Glomerular visceral epithelial cell (primary cell): ENCODE results near the gene RPEL1.
"Not testable (repeated sequence)": the region's sequence is repeated elsewhere in the genome, so short reads cannot be mapped to it uniquely, and the experiment has no call there.

Experiments used
- DNase-seq: peaks from one replicate; pipeline ENCODE4 v3.0.0-alpha.2; 2016; ENCODE audit errors: extremely low spot score

The RPEL1 gene

DNA sequence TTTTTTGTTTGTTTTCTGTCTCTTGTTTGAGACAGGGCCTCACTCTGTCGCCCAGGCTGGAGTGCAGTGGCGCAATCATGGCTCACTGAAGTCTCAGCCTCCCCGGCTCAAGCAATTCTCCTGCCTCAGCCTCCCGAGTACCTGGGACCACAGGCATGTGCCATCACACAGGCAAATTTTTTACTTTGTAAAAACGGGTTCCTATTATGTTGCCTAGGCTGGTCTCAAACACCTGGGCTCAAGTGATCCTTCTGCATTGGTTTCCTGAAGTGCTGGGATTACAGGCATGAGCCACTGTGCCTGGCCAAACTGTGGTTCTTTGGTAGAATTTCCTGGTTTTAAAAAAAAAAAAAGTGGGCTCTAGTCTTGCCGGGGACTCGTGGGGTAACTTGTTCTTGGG lies at the start of gene RPEL1:
Gene RPEL1 (plus strand): TSS at position 301 of the 400 bp plus-strand sequence. CDS start 110 bp downstream, outside the sequence.
- DNase-seq: not testable (repeated sequence)

DNA sequence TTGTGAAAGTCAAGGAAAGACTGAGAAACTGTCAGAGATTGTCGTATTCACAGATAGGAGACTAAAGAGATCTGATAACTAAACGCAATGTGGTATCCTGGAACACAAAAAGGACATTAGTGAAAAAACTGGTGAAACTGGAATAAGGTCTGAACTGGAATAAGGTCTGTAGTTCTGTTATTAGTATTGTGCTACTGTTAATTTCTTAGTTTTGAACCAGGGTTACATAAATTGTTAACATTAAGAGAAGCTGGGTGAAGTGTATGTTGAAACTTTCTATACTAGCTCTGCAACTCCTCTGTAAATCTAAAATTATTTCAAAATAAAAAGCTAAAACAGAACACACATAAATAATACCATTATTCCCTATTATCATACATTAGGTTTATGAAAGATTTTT lies 49.2 kb upstream of the RPEL1 start:
- DNase-seq: no peak

DNA sequence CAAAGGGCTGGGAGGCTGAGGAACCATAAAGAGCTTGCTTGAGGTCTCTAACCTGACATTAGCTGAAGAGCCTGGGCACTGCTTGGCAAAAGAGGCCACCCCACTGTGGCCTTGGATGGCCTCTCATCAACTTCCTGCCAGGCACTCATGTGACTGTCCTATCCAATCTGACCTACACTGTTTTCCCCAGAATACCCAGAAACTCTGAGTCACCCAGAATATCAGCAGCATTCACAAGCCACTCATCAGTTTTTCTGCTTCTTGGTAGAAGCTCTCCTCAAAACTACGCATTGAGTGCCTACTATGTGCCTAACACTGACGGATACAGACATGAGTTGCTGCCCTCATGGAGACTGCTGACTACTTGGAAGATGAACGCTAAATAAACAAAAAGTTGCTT lies 48.5 kb upstream of the RPEL1 start:
- peak; percentile 72 for DNase-seq

DNA sequence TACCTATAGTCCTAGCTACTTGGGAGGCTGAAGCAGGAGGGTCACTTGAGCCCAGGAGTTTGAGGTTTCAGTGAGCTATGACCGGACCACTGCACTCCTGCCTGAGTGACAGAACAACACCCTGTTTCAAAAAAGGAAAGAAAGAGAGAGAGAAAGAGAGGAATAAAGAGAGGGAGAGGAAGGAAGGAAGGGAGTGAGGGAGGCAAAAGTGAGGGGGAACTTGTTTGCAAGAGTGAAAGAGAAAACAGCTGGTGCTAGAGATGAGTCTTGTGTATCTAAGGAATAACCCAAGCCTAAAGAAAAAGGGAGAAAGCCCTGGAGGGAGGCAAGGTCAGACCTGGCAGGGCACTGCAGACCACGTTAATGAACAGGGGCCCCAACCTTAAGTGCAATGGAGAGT lies 47.8 kb upstream of the RPEL1 start:
- DNase-seq: no peak

DNA sequence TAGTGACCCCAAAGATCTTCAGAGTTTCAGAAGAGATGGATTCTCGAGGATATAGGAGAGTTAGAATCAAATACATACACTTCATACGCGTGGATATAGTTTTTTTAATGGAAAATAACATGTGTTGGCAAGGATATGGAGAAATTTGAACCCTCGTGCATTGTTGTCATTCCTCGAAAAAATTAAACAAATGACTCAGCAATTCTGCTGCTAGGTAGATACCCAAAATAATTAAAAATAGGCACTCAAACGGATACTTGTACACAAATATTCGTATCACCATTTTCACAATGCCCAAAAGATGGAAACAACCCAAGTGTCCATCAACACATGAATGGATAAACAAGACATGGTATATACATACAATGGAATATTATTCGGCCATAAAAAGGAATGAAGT lies 47.0 kb upstream of the RPEL1 start:
- no peak for DNase-seq

DNA sequence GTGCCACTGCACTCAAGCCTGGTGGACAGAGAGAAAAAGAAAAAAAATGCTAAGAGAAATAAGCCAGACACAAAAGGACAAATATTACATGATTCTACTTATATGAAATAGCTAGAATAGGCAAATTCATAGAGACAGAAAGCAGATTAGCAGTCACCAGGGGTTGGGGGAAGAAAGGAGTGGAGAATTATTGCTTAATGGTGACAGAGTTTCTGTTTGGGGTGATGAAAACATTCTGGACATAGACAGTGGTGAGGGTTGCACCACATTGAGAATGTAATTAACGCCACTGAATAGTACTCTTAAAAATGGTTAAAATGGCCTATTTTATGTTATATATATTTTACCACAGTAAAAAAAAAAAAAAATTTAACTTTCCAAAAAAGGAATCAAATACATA lies 46.2 kb upstream of the RPEL1 start:
- no peak for DNase-seq

DNA sequence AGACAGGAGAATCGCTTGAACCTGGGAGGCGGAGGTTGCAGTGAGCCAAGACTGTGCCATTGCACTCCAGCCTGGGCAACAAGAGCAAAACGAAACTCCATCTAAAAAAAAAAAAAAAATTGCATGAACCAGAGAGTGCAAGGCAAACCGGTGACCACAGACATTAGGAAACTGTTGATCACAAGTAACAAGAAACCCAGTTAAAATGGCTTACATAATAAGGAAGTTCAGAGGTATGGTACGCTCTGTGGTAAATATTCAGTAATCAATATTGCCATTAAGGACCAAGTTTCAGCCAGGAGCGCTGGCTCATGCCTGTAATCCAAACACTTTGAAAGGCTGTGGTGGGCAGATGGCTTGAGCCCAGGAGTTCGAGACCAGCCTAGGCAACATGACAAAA lies 43.4 kb upstream of the RPEL1 start:
- DNase-seq: no peak

DNA sequence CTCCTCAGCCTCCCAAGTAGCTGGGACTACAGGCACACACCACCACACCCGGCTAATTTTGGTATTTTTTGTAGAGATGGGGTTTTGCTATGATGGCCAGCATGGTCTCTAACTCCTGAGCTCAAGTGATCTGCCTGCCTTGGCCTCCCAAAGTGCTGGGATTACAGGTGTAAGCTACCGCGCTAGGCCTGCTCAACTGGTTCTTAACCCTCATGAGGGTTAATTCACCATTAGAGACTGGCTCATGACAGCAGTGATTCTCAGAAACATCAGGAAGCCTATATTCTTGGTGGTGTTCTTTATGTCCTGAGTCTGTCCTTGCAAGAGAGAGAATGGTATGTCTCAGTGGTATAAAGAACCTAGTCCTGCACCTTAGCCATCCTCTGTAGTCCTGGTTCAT lies 42.2 kb upstream of the RPEL1 start:
- no peak for DNase-seq

DNA sequence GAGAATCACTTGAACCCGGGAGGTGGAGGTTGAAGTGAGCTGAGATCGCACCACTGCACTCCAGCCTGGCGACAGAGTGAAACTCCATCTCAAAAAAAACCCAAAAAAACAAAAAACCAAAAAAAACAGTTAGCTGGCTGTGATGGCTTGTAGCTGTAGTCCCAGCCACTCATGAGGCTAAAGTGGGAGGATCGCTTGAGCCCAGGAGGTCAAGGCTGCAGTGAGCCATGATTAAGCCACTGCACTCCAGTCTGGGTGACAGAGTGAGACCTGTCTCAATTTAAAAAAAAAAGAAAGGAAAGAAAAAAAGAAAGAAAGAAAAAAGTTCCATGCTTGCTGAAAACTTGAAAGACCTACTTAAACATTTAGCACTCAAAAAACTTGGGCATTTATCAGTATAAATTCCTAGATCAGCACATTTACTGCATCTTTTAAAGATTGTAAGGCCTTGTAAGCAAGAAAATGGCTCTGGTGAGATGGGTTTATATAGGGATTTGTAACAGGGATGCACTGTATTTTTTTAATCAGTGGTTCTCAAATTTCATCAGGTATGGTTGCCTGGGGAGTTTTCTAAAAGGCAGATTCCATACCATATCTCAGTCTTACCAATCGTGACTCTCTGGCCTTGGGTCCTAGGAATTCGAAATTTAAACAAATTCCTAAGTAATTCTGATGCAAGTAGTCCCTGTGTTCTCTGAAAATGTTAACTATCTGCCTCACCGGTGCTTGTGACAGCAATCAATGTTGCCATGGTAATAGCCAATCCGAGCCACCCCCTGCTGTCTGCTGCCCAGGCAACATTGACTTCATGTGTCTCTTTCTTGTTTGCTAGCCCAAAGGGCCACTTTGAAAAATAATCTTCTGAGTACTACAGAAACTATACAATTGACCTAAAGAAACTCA lies 41.1 kb upstream of the RPEL1 start:
- no peak for DNase-seq

DNA sequence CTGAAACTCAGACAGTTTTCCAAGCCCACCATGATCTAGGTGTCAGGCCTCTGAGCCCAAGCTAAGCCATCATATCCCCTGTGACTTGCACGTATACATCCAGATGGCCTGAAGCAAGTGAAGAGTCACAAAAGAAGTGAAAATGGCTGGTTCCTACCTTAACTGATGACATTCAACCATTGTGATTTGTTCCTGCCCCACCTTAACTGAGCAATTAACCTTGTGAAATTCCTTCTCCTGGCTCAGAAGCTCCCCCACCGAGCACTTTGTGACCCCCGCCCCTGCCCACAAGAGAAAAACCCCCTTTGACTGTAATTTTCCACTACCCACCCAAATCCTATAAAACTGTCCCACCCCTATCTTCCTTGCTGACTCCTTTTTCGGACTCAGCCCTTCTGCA lies 40.3 kb upstream of the RPEL1 start:
- DNase-seq: not testable (repeated sequence)

DNA sequence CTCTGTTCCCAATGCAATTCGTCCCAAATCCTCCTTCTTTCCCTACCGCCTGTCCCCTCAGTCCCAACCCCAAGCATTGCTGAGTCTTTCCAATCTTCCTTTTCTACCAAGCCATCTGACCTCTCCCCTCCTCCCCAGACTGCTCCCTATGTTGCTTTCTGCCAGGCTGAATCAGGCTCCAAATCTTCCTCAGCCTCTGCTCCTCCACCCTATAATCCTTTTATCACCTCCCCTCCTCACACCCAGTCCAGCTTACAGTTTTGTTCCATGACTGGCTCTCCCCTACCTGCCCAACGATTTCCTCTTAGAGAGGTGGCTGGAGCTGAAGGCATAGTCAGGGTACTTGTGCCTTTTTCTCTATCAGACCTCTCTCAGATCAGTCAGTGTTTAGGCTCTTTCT lies 39.0 kb upstream of the RPEL1 start:
- DNase-seq: not testable (repeated sequence)

DNA sequence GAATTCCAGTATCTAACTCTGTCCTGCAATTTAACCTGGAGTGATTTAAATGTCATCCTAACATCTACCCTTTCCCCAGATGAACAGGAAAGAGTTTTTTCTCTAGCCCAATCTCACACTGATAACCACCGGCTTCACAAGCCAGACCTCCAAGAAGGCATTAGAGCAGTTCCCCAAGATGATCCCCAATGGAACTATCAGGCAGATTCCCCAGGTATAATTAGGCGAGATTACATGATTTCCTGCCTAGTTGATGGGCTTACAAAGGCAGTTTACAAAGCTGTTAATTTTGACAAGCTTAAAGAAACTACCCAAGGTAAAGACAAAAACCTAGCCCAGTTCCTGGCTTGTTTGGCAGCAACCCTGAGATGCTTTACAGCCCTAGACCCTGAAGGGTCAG lies 38.5 kb upstream of the RPEL1 start:
- DNase-seq: no peak

DNA sequence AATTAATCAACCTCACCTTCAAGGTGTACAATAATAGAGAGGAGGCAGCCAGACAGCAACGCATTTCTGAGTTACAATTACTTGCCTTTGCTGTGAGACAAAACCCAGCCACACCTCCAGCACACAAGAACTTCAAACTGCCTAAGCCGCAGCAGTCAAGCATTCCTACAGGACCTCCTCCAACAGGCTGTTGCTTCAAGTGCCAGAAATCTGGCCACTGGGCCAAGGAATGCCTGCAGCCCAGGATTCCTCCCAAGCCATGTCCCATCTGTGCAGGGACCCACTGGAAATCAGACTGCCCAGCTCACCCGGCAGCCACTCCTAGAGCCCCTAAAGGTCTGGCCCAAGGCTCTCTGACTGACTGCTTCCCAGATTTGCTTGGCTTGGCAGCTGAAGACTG lies 38.0 kb upstream of the RPEL1 start:
- not testable (repeated sequence) for DNase-seq

DNA sequence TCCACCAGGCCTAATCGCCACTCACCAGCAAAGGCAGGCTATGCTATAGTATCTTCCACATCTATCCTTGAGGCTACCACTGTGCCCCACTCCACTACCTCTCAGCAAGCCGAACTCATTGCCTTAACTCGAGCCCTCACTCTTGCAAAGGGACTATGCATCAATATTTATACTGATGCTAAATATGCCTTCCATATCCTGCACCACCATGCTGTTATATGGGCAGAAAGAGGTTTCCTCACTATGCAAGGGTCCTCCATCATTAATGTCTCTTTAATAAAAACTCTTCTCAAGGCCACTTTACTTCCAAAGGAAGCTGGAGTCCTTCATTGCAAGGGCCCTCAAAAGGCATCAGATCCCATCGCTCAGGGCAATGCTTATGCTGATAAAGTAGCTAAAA lies 35.4 kb upstream of the RPEL1 start:
- not testable (repeated sequence) for DNase-seq

DNA sequence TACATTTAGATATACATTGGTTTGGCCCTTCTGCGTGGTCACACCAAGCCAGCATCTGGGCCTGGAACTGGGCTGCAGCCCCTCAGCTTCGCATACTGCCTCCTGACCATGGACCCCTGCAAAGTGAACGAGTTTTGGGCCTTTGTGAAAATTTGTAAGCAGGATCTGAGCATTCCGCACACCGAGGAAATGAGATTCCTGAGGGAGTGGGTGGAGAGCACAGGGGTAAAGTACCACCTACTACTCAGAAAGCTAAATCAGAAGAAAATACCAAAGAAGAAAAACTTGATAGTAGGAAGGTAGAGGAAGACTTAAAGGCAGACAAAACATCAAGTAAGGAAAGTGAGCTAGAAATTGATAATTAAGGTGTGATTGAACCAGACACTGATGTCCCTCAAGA lies 30.1 kb upstream of the RPEL1 start:
- DNase-seq: no peak

DNA sequence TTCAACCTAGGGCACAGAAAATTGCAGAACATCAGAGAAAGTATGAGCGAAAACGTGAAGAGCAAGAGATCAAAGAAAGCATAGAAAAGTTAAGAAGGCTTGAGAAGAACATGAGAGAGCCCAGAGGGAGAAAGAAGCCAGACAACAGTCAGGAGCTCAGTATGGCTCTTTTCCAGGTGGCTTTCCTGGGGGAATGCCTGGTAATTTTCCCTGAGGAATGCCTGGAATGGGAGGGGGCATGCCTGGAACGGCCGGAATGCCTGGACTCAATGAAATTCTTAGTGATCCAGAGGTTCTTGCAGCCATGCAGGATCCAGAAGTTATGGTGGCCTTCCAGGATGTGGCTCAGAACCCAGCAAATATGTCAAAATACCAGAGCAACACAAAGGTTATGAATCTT lies 29.3 kb upstream of the RPEL1 start:
- peak; percentile 19 for DNase-seq

DNA sequence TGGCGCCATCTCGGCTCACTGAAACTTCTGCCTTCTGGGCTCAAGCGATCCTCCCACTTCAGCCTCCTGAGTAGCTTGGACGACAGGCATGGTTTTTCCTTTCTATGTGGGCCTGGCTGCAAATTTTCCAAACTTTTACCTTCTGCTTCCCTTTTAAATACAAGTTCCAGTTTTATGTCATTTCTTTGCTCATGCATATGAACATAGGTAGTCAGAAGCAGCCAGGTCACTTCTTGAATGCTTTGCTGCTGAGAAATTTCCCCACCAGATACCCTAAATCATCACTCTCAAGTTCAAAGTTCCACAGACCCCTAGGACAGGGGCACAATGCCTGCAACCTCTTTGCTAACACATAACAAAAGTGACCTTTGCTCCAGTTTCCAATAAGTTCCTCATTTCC lies 21.6 kb upstream of the RPEL1 start:
- no peak for DNase-seq

DNA sequence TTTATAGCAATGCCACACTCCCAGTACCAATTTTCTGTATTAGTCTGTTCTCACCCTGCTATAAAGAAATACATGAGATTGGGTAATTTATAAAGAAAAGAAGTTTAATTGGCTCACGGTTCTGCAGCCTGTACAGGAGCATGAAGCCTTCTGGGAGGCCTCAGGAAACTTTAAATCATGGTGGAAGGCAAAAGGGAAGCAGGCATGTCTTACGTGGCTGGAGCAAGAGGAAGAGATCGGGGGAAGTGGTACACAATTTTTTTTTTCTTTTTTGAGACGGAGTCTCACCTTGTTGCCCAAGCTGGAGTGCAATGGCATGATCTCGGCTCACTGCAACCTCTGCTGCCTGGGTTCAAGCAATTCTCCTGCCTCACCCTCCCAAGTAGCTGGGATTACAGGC lies 21.0 kb upstream of the RPEL1 start:
- not testable (repeated sequence) for DNase-seq

DNA sequence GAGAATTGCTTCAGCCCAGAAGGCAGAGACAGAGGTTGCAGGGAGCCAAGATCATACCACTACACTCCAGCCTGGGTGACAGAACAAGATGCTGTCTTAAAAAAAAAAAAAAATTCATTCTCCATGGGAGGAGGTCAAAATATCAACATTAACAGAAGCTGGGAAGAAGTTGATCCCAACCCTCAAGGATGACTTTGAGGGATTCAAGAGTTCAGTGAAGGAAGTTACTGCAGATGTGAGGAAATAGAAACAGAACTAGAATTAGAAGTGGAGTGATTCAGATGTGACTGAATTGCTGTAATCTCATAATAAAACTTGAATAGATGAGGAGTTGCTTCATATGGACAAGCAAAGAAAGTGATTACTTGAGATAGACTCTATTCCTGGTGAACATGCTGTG lies 19.7 kb upstream of the RPEL1 start:
- no peak for DNase-seq

DNA sequence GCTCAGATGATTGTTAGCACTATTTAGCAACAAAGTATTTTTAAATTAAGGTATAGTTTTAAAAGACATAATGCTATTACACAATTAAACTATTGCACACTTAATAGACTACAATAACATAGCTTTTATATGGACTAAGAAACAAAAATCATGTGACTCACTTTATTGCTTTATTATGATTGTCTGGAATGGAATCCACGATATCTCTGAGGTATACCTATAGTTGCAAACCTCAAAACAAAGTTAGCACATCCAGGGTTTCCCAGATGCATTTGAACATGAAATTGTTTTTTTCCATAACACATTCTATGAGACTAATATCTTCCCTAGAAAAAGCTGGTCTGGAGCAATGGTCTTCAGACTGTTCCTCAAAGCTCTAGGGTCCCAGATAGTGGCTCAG lies 18.3 kb upstream of the RPEL1 start:
- DNase-seq: no peak

DNA sequence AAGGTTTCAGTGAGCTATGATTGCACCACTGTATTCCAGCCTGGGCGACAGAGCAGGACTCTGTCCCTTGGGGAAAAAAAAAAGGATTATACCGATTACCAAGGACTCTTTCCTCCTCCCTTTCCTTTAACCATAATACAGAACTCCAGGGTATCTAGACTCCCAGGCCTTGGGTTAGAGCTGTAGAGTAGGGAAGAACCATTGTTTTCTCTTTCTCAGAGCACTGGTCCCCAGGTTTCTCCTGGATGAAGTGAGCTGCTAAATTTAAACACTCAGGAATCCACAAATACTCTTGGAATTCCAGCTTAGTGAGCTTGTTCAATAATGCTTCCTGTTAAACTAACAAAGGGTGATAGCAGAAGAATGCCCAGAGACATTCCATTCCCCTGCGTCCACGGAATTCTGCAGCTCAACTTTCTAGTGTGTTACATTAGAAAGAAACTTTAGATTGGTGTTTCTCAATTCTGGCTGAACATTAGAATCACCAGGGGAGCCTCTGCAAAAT lies 14.6 kb upstream of the RPEL1 start:
- peak; percentile 90 for DNase-seq

DNA sequence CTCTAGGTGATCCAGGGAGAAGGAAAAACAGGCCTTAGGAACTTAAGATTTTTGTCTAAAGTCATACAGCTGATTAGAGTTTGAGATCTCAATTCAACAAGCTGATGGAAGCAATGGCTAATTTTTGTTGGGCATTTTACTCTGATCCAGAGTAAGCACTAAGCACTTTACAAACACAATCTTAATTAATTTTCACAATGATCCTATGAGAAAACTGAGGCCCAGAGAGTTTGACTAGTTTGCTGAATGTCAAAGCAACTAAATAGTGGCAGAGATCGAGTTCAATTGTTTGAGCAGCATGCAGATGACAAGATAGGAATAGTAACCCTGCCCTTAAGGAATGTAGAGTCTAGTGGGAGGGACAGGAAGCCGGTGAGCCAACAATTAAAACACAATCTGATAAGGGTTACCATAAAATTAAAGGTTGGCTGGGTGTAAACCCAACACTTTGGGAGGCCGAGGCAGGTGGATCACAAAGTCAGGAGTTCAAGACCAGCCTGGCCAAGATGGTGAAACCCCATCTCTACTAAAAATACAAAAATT lies 13.5 kb upstream of the RPEL1 start:
- no peak for DNase-seq

DNA sequence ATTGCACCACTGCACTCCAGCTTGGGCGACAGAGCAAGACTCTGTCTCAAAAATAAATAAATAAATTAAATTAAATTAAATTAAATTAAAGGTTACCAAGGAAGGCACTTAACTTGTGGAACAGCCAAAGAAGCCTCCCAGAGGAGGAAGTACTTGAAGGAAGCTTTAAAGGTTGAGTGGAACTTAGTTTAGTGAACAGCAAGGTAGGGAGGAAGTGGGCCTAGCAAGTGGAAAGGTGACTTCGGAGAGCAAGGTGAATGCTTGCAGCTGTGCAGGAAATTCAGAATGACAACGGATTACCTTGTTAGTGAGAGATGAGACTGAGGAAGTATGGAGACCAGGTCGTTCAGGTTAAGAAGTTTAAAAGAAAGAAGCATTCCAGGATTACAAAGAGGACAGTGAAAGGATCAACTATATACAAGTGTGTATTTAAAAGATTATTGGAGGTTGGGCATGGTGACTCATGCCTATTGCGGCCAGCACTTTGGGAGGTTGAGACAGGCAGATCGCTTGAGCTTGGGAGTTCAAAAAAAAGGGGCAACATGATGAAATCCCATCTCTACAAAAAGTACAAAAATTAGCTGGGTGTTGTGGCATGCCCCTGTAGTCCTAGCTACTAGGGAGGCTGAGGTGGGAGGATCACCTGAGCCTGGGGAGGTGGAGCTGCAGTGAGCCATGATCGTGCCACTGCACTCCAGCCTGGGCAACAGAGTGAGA lies 12.8 kb upstream of the RPEL1 start:
- peak; percentile 41 for DNase-seq
